Naive thymus-derived CD4-positive, alpha-beta T cell (primary cell): ENCODE measurements around the gene SLC8B1. TPM values are rescaled to one million over a fixed set of nuclear protein-coding genes. Genes with fewer than 3 reads are reported as not detected.

Experiments
- microRNA-seq: library from miRNA; unstranded; fragments of <30 nt; microRNA quantifications from one replicate; pipeline ENCODE4 v1.2.0, GENCODE V29; 2022; ENCODE audit warnings: borderline microRNAs expressed
- polyA plus RNA-seq, 2 donors: library from polyadenylated mRNA; unstranded; fragments of 300-500 nt; fragmentation: Illumina TruSeq; gene quantifications; one replicate each; pipeline ENCODE4 v1.2.3, GENCODE V29; 2021
- total RNA-seq, 6 experiments: library from RNA in 5 of 6; stranded (reverse) in 5 of 6; gene quantifications; 1 replicate in 5 of 6; 2 replicates in 1 of 6; pipeline ENCODE4 v1.2.3 and lab custom pipeline; 2021 to 2026

The SLC8B1 gene
- total and polyA plus RNA-seq, 7 experiments from 2014 or later: 40.9 to 169 (median 140) TPM

Small RNA genes lying within 50 kb of the gene (microRNA-seq; reads per million reads assigned to microRNA genes)
- not detected for gene MIR6762

Other genes with a start within 250 kb of the SLC8B1 start
- 1 to 10 TPM in 3 of 5 experiments, under 1 TPM in 2; 0.19 to 1.6 (median 1.1) TPM for gene RASAL1, start 199.3 kb downstream of the SLC8B1 start, total RNA-seq
- gene RASAL1, start 199.3 kb downstream of the SLC8B1 start, polyA plus RNA-seq: 1 to 10 TPM; 1.6 to 2.1 TPM
- under 1 TPM in 3 of 5 experiments, not detected in 2; 0.29 to 0.88 (median 0.48) TPM for gene CFAP73, start 185.4 kb downstream of the SLC8B1 start, total RNA-seq
- gene CFAP73, start 185.4 kb downstream of the SLC8B1 start, polyA plus RNA-seq: not detected
- 10 to 100 TPM; 55.8 to 81.1 (median 76.7) TPM for gene DDX54, start 149.6 kb downstream of the SLC8B1 start, total RNA-seq
- 10 to 100 TPM; 18.9 to 40.3 TPM for gene DDX54, start 149.6 kb downstream of the SLC8B1 start, polyA plus RNA-seq
- 10 to 100 TPM in 3 of 5 experiments, 1 to 10 TPM in 2; 6.4 to 20.2 (median 14.1) TPM for gene RITA1, start 149.4 kb downstream of the SLC8B1 start, total RNA-seq
- gene RITA1, start 149.4 kb downstream of the SLC8B1 start, polyA plus RNA-seq: 10 to 100 TPM; 23.2 to 28.9 TPM
- gene TPCN1, start 113.6 kb downstream of the SLC8B1 start, total RNA-seq: 100 to 1,000 TPM in 3 of 5 experiments, 10 to 100 TPM in 2; 49.5 to 124 (median 107) TPM
- gene TPCN1, start 113.6 kb downstream of the SLC8B1 start, polyA plus RNA-seq: 10 to 100 TPM; 15.3 to 31.2 TPM
- gene PLBD2, start 23.5 kb upstream of the SLC8B1 start, total RNA-seq: 10 to 100 TPM; 13.2 to 25.4 (median 14.9) TPM
- gene PLBD2, start 23.5 kb upstream of the SLC8B1 start, polyA plus RNA-seq: 10 to 100 TPM in 1 of 2 donors, 1 to 10 TPM in 1; 7.8 to 10.6 TPM
- gene SDS, start 68.8 kb upstream of the SLC8B1 start, total RNA-seq: 1 to 10 TPM in 1 of 5 experiments, under 1 TPM in 2, not detected in 2; 0.51 to 1.3 (median 0.76) TPM
- gene SDS, start 68.8 kb upstream of the SLC8B1 start, polyA plus RNA-seq: not detected
- 1 to 10 TPM in 3 of 5 experiments, under 1 TPM in 1, not detected in 1; 0.46 to 2.5 (median 1.7) TPM for gene SDSL, start 87.3 kb upstream of the SLC8B1 start, total RNA-seq
- not detected for gene SDSL, start 87.3 kb upstream of the SLC8B1 start, polyA plus RNA-seq
- gene LHX5, start 136.8 kb upstream of the SLC8B1 start, total RNA-seq: not detected
- gene LHX5, start 136.8 kb upstream of the SLC8B1 start, polyA plus RNA-seq: not detected